Vagina (tissue), 2 donors: Measurements from ENCODE around the gene DAPK2.

Source experiments
- POLR2A ChIP-seq, 2 donors: fragments of 450-650 bp; IDR thresholded peaks; one replicate each; pipeline ENCODE4 v1.6.1; 2017; ENCODE audit warnings: antibody characterized with exemption in 2 of 2, mild to moderate bottlenecking in 2 of 2, moderate library complexity in 2 of 2
- POLR2AphosphoS5 ChIP-seq, 2 donors: sonication (generic); formaldehyde crosslinking; IDR thresholded peaks; one replicate each; pipeline ENCODE4 v1.9.0; 2017; ENCODE audit warnings: antibody characterized with exemption in 2 of 2, mild to moderate bottlenecking in 2 of 2, low read depth in 1 of 2; ENCODE audit not compliant: insufficient read depth in 1 of 2
- TF ChIP-seq, protein P1 (sequence below), 3 experiments: fragments of 450-650 bp in 2 of 3; fragments of 200-600 bp in 1 of 3; sonication (generic) in 1 of 3; IDR thresholded peaks; one replicate each; pipeline ENCODE4 v1.5.1; 2017 to 2019; ENCODE audit warnings: antibody characterized with exemption in 3 of 3, mild to moderate bottlenecking in 2 of 3, moderate library complexity in 2 of 3

DNA sequence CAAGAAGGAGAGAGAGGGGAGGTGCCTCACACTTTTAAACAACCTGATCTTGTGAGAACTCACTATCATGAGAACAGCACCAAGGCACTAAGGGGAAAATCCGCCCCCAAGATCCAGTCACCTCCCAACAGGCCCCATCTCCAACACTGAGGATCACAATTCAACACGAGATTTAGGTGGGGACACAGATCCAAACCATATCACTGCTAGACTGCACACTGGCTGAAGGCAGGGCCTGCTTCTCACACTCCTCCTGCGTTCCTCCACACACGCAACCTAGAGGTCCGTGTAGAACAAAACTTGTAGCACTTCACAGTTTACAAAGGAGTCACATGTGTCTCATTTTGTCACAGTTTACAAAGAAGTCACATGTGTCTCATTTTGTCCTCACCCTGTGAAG lies 97.8 kb downstream of the DAPK2 start:
- TF ChIP-seq, protein P1, sequence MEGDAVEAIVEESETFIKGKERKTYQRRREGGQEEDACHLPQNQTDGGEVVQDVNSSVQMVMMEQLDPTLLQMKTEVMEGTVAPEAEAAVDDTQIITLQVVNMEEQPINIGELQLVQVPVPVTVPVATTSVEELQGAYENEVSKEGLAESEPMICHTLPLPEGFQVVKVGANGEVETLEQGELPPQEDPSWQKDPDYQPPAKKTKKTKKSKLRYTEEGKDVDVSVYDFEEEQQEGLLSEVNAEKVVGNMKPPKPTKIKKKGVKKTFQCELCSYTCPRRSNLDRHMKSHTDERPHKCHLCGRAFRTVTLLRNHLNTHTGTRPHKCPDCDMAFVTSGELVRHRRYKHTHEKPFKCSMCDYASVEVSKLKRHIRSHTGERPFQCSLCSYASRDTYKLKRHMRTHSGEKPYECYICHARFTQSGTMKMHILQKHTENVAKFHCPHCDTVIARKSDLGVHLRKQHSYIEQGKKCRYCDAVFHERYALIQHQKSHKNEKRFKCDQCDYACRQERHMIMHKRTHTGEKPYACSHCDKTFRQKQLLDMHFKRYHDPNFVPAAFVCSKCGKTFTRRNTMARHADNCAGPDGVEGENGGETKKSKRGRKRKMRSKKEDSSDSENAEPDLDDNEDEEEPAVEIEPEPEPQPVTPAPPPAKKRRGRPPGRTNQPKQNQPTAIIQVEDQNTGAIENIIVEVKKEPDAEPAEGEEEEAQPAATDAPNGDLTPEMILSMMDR (IDR thresholded peaks at IDR 0.05): no peak
- TF ChIP-seq POLR2AphosphoS5 (IDR thresholded peaks at IDR 0.05; ENCODE audit: insufficient read depth in 1 of 2, low read depth in 1 of 2) (no peak), POLR2A (IDR thresholded peaks at IDR 0.05) (no peak)
